NCI-H510A treated with DMSO at 0.1 percent for 48 hours (cell line): ENCODE measurements around the gene UNK.

ENCODE experiments used
- DNase-seq: peaks from one replicate; lab custom pipeline; 2025; lab: John Stamatoyannopoulos, UW

UNK gene

DNA sequence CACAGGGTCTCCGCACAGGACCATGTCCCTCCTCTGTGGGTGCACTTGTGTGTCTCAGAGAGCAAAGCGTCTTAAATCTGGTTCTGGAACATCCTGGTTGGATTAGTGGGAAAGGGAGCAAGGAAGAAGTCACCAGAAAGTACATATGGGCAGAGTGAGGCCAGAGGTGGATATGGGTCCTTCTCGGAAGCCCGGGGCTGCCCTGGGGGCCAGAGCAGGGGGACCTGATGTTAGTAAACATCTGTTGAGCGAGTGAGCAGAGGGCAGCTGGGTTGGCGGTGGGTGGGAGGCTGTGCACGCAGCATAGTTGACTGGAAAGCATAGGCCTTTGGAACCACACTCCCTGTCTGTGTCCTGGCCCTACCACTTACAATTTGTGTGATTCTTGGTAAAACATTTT lies 36.9 kb downstream of the UNK start:
- DNase-seq = no peak

DNA sequence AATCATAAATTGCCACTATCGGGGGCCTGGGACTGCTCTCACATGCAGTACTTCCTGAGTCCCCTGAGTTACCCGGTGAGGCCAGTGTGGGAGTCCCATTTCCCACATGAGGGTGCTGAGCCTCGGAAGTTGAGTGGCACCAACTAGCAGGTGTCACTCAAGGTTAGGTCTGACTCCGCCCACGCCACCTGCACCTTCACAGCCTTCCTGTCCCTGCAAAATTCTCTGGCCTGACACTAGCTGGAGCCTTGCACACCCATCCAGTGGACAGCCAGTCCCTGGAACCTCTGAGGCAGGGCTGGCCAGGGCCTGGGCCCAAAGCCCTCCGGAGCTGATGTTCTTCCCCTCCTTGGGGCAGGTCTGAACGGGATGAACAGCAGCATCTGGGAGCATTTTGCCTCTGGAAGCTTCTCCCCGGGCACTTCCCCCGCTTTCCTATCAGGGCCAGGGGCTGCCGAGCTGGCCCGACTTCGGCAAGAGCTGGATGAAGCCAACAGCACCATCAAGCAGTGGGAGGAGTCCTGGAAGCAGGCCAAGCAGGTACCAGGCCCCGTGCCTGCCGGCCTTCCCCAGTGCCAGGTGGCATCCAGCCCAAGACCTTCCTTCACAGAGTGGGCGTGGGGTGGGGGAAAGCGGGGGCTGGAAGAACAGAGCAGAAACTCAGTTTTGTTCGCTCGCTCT lies 37.7 kb downstream of the UNK start:
- DNase-seq = peak; percentile 85

DNA sequence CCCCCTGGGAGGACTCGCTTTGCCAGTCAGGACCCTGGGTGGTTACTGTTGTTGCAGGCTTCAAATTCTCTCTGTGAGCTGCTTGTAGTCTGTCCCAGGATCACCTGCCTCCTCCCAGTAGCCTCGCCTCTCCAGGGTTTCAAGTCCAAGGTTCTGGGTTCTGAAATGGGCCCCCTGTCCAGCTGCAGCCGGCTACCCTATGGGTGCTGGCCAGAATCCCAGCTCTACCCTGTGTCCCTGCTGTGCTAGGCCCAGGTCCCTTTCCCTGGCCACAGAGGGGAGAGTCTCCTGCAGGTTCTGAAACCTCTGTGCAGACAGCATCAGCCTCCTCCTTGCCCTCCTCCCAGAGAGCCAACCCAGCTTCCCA lies 38.2 kb downstream of the UNK start:
- no peak for DNase-seq

DNA sequence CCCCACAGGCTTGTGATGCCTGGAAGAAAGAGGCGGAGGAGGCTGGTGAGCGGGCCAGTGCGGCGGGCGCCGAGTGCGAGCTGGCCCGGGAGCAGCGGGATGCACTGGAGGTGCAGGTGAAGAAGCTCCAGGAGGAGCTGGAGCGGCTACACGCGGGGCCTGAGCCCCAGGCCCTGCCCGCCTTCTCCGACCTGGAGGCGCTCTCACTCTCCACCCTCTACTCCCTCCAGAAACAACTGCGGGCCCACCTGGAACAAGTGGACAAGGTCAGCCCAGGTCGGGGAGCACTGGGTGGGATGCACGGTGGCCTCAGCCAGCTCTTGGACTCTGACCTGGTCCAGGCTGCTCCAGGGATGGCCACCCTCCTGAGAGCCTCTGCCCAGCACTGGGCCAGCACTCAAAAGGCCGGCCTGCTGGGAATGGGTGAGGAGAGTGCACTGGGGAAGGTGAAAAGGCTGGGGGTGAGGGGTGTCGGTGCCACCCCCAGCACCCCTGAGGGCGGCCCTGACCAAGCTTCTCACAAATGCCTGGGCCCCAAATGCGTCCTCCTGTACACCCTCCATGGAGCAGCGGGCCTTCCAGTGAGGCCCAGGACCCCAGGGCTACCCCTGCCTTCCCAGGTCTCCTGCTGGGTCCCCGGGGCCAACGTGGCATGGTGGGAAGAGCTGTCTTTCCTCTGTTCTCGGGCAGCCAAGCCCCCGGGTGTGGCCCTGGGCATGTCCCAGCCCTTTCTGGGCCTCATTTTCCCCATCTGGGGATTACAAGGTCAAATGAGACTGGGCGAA lies 38.8 kb downstream of the UNK start:
- no peak for DNase-seq

DNA sequence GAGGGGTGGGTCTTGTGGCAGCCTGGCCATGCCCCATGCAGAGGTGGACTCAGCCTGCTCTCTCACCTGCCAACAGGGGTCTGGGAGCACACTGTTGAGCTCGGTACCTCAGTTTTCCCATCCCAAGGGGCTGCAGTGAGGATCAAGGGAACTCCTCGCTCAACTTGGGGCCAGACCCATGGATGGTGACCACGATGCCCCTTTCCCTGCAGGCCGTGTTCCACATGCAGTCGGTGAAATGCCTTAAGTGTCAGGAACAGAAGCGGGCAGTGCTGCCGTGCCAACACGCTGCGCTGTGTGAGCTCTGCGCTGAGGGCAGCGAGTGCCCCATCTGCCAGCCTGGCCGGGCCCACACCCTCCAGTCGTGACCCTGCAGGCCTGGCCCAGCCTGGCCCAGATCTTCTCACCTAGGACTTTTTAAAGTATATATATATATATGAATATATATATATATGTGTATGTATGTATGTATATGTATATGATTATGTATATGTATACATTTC lies 39.5 kb downstream of the UNK start:
- DNase-seq = no peak

DNA sequence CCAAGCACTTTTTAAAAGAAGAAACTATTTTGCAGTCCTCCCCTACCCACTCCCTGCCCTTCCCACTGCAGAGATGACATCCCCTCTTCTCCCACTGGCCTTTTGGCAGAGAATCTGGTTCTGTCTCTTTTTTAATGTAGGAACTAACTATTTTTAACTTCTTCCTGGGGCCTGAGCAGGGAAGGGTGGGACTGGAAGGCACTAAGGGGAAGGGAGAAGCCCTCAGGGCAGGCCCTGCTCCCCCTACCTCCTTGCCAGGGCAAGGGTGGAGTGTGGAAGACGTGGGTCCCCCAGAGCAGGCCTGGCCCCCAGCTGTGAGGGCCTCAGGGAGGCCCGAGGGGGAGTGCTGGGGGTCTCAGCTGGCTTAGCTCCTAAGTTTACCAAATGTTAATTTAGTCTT lies 40.1 kb downstream of the UNK start:
- DNase-seq = no peak

DNA sequence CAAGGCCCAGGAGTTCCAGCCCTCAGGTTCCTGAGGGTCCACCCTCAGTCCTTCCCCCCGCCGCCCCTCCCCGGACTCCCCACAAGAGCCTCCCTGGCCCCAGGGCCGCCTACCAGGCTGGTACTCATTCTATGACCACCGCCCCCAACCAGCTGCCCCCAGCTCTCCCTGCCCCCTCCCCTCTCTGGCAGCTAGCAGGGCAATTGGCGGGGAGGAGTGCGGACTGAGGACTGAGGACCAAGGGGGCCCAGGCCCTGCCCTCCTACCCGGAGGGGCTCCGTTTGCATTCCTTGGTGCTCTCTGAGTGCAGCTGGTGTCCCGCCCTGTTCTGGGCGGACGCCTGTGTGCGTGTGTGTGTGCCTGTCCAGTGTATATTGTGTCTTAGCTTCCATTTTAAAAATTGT lies 40.5 kb downstream of the UNK start:
- no peak for DNase-seq

DNA sequence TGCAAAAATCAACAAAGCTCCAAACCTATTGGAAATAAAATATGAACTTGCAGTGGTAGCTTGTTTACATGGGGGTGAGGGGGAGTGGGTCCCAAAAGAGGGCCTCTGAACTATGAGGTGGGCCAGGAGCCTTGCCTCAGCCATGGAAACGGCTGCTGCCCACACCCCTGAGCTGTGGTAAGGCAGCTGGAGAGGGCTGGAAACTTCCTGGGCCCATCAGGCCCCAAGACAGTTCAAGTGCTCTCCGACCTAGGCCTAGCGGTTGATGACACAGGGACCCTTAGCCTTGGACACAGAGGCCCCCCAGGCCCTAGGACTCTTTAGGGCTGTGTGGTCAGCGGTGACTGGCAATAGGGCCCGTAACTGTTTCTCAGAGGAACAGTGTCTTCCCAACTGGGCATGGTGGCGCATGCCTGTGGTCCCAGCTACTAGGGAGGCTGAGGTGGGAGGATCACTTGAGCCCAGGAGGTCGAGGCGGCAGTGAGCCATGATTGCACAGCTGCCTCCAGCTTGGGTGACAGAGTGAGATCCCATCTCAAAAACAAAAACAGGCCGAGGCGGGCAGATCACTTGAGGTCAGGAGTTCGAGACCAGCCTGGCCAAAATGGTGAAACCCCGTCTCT lies 41.3 kb downstream of the UNK start:
- no peak for DNase-seq

DNA sequence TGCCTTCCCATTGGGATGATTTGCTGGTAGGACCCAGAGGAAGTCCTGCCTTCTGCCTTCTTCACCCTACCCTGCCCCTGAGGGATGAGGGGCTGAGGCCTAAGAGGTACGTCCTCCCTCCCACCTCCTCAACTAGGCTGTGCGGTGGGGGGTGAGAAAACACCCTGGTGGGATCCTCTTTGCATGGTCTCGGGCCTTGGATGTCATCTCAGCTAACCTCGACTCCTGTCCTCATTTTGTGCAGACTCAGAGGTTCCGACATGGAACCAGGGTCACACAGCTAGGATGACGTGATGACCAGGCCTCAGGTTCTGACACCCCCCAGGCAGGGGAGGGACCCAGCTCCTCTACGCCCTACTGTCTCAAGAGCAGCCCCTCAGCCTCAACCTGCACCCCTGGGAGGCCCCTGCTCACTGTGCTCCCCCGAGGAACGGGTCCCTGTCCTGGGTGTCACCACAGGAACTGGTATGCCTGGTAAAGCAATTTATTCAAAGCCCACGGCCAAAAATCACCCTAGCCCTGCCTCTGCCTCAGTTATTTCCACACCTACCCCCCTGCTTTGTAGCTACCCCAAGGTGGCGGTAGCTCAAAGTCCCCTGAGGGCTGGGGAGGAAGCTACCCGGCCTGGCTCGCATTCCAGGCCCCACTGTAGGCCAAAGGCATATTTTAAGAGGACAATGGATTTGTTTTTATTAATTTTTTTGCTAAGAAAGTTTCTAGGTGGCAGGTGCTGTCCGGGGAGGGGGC lies 42.1 kb downstream of the UNK start:
- DNase-seq = no peak

DNA sequence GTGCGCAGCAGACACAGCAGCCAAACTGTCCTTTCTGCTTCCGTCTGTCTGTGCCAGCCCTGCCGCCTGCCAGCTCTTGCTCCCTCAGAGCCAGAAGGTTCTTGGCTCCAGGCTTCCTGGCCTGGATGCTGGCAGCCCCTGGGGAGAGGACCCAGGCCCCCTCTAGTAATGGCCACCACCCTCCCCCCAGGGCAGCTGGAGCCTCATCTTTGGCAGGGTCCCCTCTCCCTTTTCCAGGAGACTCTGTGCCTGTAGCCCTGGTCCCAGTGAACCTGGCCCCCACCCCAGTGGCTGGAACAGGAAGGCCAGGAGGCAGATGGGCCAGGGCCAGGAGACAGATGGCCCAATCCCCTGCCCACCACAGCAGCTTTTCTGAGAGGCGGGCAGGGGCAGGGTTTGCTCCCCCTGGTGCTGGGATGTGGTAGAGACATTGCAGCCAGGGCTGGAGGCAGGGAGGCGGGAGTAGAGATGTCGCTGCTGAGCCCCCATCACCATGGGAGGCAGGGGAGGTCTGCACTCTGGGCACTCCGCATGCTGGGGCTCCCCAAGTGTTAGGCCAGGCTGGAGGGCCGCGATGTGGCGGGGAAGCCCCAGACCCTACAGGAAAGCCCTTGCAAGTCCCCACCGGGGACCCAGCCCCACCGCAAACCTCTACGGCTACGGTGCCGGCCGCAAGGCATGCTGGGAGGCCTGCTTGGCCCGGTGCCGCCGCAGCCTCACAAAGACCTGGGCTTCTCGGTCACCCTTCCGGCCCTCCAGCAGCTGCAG lies 42.9 kb downstream of the UNK start:
- DNase-seq = peak; percentile 65

DNA sequence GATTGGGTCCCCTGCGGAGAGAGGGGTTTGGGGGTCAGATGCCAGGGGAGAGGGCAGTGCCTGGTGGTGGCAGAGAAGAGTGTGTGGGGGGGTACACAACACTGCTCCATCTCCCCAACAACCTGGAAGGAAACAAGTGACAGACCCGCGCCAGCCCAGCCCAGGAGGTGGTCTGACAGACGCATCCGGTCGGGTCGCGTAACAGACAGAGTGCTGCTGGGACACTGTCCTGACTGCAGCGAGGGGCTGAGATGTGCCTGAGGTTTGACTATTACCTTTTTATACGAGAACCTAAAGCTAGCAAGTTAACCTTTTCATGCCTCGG lies 43.4 kb downstream of the UNK start:
- no peak for DNase-seq

DNA sequence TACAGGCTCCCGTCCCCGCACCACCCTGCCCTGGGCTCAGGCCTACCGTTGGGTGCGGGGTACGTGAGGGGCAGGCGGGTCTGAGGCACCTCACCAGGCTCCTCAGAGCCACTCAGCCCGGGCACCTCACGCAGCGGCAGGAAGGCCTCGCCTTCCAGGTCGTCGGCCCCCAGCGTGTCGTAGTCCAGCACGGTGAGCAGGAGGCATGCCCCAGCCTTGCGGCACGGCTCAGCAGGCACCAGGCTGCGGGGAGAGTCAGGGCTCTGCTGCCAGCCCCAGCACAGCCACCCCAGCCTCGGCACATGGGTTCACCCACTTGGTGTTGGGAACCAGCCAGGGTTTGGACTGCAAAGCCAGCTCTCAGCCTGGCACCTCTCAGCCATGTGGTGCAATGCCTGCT lies 44.1 kb downstream of the UNK start:
- no peak for DNase-seq

DNA sequence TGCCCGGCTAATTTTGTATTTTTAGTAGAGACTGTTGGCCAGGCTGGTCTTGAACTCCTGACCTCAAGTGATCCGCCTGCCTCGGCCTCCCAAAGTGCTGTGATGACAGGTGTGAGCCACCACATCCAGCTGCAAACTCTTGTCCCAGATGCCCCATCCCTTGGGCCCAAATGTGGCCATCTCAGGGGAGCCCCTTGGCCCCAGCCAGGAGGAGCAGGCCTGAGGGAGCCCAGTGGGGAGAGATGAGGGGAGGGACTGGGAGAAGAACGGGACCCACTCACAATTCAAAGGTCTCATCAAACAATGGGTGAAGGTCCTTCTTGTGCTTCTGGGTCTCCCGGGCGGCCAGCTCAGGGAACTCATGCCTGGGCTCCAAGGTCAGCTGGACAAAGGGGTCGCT lies 45.1 kb downstream of the UNK start:
- DNase-seq = no peak

DNA sequence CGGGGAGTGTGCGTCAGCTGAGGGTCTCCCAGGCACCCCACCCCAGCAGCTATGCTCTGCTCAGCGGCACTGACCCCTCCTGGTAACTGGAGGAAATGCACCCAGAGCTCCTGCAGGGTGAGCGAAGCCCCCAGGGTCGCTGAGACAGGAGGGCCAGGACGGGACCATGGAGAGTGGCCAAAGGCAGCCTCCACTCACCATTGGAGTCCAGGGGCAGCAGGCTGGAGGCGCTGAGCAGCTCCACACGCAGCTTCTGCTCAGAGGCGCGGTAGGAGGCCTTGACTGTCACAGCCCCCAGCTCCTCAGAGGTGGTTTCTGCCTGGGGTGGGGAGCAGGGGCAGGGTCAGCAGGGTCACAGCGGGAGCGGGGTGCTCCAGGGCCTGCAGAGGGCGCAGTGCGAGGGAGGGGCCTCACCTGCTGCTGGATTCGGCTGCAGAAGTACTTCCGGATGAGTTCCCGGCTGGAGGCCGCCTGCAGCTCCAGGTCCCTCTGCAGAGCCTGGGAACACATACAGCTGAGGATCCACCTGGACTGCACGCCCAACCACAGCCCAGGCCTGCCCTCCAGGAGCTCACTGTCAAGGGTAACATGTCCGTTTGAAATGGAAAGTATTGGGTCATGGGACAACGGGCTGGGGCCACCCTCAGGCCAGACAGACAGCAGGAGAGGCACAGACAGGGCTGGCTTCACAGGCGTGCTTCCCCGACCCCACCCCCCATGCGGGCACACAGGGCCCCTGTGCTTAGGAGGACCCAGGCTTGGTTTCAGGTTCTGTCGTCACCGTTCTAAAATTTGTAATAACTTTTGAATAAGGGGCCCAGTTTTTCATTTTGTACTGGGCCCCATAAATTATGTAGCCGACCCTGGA lies 45.8 kb downstream of the UNK start:
- DNase-seq = no peak

DNA sequence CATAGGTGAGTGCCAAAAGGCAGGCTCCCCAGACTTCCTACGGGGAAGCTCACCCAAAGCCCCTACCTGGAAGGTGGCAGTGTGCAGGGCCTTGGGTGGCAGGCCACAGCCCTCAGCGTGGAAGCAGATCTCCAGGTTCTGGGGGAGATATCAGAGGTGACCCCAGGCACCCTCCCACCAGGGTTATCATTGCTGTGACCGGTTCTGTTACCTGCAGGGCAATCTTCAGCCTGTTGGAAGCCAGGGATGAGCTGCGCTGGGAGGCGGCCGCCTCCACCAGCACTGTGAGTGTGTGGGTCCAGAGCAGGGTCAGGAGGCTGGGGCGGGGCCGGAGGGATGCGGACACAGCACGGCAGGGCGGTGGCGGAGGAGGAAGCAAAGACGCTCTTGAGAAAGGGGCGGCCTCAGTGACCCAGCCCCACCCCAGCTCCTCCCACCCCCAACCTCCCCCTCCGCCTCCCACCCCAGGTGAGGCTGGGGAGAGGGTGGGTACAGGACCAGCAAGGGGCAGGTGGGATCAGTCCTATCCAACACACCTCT lies 46.5 kb downstream of the UNK start:
- DNase-seq = no peak

DNA sequence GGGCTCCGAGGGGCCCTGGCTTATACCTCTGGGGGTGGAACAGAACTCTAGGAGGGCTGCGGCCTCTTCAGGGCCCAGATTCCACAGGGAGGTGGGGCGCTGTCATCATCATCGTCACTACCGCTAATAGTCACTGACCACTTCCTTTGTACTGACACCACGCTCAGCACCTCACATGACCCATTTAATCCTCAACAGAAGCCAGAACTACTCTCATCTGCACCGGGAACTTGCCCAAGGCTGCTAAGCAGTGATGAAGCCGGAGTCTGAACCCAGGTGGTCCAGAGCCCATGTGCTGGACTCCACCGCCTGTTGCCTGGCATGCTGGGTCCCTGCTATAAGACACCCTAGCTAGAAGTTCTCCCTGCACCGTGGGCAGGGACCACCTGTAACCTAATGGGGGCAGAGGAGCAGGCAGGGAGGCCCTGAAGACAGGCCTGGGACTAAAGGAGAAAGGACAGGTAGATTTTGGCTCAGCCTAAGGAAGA lies 47.6 kb downstream of the UNK start:
- DNase-seq = peak; percentile 4

DNA sequence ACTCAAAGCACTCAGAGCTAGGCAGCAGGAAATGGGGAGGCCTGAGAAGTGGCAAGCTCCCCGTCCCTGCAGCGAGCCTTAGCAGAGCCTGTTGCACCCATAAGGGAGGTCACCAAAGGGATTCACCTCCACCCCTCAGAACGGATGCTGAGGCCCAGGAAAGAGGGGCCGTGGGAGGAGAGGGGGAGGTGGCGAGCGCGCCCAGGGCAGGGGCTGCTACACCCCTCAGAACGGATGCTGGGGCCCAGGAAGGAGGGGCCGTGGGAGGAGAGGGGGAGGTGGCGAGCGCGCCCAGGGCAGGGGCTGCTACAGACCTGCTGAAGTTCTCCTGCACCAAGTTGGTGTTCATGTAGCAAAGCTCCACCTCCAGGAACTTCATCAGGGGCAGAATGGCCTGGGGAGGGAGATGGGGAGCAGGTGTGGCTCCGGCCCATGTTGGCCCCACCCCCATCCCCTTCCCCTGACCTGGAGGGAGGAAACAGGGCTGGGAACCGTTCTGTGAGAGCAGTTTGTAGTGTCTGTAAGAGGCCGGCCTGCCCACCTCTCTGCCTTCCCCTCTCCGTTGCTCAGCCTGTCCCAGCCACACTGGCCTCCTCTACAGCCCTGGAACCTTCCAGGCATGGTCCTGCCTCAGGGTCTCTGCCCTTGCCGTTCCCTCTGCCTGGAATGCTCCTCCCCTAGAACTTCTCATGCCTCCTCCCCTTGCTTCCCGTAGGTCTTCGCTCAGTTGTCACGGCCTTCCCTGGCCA lies 48.2 kb downstream of the UNK start:
- DNase-seq = peak; percentile 93

DNA sequence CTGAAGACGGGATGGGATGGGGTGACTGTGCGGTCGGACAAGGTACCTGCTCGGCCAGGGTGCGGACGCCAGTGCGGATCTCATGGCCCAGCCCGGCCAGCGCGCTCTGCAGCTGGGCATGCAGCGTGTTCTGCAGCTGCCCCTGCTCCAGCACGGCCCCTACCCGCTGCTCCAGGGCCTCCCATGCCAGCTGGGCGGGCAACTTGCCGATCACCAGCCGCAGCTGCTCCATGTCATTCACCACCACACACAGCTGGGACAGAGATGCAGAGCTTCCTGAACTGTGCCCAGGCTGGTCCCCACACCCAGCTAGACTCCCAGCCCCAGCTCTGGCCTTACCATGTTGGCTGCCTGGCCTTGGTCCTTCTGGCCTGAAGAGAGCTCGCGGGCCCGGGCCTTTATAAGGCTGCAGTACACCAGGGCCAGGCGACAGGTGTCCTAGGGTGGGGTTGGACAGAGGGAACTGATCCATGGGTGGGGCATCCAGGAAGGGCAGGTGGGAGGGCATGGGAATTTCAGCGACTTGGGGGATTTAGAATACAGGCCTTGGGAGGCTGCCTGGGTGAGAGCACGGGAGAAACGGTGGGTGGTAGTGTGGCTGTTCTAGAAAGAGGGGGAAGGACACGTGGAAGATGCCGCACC lies 49.8 kb downstream of the UNK start:
- no peak for DNase-seq
